ENCODE measurements around the gene FGFR1OP2. TPM values are rescaled to one million over a fixed set of nuclear protein-coding genes. Genes with fewer than 3 reads are reported as not detected.
"Not testable (repeated sequence)": the region's sequence is repeated elsewhere in the genome, so short reads cannot be mapped to it uniquely, and the experiment has no call there.

The FGFR1OP2 gene
- total RNA-seq, 1 experiment from 2014 or later, result 30.4 TPM

DNA sequence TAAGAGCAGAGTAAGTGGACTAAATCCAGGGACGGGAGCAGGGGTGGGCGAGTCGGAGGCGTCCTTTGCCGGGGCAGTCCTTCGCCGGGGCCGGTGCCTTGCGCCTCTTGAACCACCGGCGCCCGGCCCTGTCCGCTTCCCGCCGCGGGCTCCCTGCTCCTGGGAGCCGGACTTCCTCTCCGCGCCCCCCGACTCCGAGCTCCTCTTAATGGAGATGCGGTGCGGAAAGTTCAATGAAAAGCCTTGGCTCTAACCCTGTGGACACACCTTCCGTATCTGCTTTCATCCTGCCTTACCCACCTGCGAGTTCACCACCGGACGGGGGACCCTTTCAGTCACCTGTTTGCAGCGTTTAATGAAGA, 412 bp downstream of the FGFR1OP2 start:
- Histone ChIP-seq H3K36me3 (peaks cover 15% of the 10 kb centered on the region), H3K9me3 (peaks cover 4% of the 10 kb centered on the region; the same call in 1 of the 2 replicates), H3K27me3 (no peaks in the 10 kb centered on the region), H3K4me3 (peak overlapping the region; percentile 91)
- no peak for DNase-seq

DNA sequence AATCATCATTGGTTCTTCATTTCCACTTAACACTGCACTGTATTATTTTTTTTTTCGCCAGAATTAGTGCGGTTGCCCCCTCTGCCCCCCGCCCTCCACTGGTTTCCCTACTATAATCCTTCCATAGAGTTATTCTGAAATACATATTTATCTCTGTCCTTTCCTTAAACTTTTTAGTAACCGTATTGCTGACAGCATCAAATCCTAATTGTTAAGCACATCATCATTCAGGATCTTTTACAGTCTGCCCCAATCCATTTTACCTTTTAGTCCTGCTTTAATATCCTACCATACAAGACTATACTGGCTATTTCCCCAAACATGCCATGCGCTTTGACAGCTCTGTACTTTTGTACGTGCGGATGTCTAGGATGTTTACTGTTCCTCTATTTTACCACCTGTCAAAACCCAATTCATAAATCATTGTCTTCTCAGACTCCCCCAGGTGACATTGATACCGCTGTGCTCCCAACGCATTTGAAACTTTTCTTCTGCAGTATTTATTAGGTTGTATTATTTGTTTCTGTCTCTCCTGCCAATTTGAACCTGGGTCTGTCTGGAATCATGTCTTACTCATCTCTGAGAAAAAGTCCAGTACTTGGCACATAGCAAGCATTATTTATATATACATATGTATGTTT, 1.0 kb downstream of the FGFR1OP2 start:
- DNase-seq, result no peak
- Histone ChIP-seq H3K4me3 (peak overlapping the region; percentile 91), H3K36me3 (peaks cover 16% of the 10 kb centered on the region), H3K9me3 (peaks cover 10% of the 10 kb centered on the region; the same call in 1 of the 2 replicates), H3K27me3 (no peaks in the 10 kb centered on the region)

DNA sequence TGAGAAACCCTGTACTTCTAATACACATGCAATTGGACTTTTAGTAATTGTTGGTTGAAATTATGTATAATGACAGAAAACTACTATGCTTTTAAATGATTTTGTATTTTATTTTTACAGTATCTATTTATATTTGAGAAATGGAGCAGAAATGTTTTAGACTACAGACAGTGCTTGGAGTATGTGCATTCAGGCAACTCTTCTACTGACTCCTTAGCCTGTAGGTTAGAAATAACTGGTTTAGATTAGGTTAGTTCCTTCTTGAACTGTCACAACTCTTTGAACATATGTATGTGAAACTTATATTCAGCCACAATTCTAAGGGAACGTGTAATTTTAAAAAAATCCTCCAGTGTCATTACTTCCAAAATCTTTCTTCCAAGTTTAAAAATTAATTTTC, 1.7 kb downstream of the FGFR1OP2 start:
- peak overlapping the region; percentile 91 for H3K4me3 ChIP-seq
- no peaks in the 10 kb centered on the region for H3K27me3 ChIP-seq
- H3K36me3 ChIP-seq, result peaks cover 12% of the 10 kb centered on the region; the same call in 1 of the 2 replicates
- no peak for DNase-seq
- peaks cover 17% of the 10 kb centered on the region; the same call in 1 of the 2 replicates for H3K9me3 ChIP-seq

DNA sequence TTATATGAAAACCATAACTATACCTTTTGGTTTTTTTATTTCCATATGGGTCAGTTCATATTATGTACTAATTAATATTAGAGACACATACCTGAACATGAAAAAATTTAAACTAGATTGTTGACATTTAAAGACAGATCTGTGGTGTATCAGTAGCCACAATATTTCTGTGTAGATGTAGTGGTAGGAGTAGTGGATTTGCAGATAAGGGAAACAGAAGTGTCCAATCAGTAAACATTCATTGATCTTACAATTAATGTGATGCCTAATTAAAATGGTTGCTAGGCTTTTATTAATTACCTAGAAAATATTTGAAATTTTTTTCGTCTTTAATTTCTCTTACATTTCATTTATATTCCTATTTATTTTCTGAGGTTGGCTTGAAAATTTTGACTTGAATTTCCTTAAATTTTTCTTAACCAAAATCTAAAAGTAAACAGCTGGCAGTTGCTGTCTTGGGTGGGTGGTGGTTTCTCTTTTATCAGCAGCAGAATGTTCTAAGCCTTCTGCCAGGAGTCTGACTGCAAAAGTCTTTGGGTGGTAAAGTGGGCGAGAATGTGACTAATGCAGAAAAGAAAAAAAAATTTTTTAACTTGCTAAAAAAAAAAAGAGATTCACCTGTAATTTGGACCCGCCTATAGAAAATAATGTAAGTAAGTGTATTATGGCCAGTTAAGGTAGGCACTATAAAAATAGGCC, 2.4 kb downstream of the FGFR1OP2 start:
- Histone ChIP-seq H3K36me3 (peaks cover 12% of the 10 kb centered on the region; the same call in 1 of the 2 replicates), H3K27me3 (no peaks in the 10 kb centered on the region), H3K9me3 (peaks cover 21% of the 10 kb centered on the region; the same call in 1 of the 2 replicates), H3K4me3 (no peak overlapping the region)
- no peak for DNase-seq

DNA sequence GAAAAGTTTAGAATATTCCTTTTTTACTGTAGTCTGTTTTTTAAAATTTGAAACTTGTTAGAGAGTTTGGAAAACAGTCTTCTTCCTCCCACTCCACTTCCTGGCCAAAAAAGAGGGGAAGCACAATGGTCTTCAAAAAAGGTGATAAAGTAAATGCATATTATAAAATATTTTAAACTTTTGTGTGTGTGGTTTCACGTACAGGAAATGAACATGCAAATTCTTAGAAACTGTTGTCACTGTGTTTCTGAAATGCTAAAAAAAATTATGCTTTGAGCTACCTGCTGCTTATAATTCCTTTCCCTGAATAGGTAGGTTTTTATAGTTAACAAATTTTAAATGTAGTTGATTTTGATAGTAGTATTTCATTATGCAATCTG, 2.9 kb downstream of the FGFR1OP2 start:
- Histone ChIP-seq H3K4me3 (no peak overlapping the region), H3K9me3 (peaks cover 21% of the 10 kb centered on the region; the same call in 1 of the 2 replicates), H3K27me3 (no peaks in the 10 kb centered on the region), H3K36me3 (peaks cover 10% of the 10 kb centered on the region; the same call in 1 of the 2 replicates)
- DNase-seq, result no peak

DNA sequence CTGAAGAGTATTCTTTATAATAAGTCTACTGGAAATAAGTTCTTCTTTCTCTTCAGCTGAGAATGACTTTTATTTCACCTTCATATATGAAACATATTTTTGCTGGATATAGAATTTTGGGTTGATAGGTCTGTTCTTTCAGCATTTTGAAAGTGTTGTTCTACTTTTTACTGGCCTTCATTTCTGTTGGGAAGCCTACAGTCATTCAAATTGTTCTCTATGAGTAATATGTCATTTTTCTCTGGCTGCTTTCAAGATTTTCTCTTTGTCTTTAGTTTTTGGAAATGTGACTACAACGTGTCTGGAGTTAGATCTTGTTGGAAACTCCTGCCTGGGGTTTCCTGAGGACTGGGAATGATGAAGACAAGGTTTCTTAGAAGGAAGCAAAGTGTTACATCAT, 10.0 kb downstream of the FGFR1OP2 start:
- H3K36me3 ChIP-seq, result peaks cover 10% of the 10 kb centered on the region
- DNase-seq, result no peak

DNA sequence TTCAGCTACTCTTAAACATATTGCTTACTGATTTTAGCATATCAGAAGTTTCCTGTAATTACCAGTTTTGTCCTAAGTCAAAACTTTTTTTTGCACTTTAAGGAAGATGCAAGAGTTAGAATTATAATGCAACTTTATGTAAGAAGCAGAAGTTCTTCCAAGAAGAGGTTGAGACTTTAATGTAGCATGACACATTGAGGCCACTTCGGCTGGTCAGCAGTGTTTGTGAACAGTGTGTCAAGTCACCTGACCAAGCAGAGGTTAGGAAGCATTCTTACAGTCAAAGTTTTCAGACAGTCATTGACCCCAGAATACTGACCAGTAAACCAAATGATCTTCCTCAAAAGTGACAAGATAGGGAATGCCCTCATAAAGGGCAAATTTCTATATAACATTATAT, 15.2 kb downstream of the FGFR1OP2 start:
- Histone ChIP-seq H3K4me3 (no peak overlapping the region), H3K9me3 (peaks cover 4% of the 10 kb centered on the region; the same call in 1 of the 2 replicates), H3K36me3 (peaks cover 16% of the 10 kb centered on the region), H3K27me3 (no peaks in the 10 kb centered on the region)
- DNase-seq, result no peak

More for the DNA sequence above, 10.0 kb downstream of the FGFR1OP2 start:
- no peak overlapping the region for H3K4me3 ChIP-seq
- H3K27me3 ChIP-seq, result no peaks in the 10 kb centered on the region
- H3K9me3 ChIP-seq, result peaks cover 27% of the 10 kb centered on the region; the same call in 1 of the 2 replicates

DNA sequence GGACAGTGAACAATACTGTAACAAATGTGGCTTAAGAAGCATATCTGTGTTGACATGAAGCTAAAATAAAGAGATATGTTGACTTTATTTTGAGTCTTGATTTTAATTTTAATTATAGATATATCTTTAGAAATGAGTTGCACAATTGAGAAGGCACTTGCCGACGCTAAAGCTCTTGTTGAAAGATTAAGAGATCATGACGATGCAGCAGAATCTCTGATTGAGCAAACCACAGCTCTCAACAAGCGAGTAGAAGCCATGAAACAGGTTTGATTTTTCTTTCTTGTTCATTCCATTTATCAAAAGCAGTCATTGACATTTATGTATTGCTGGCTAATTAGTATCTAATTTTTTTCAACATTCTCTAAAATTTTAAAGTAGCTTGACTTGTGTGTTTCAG, 15.8 kb downstream of the FGFR1OP2 start:
- Histone ChIP-seq H3K4me3 (no peak overlapping the region), H3K27me3 (no peaks in the 10 kb centered on the region), H3K36me3 (peaks cover 13% of the 10 kb centered on the region), H3K9me3 (no peaks in the 10 kb centered on the region)
- DNase-seq, result no peak

DNA sequence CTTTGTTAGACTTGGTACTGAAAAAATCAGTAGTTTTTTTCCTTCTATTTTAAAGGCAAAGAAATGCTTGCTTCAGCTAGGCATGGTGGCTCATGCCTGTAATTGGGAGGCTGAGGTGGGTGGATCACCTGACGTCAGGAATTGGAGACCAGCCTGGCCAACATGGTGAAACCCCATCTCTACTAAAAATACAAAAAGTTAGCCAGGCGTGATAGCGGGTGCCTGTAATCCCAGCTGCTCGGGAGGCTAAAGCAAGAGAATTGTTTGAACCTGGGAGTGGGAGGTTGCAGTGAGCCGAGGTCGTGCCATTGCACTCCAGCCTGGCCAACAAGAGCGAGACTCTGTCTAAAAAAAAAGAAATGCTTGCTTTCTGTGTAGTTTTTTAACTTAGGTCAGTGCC, 23.1 kb downstream of the FGFR1OP2 start:
- DNase-seq, result not testable (repeated sequence)

DNA sequence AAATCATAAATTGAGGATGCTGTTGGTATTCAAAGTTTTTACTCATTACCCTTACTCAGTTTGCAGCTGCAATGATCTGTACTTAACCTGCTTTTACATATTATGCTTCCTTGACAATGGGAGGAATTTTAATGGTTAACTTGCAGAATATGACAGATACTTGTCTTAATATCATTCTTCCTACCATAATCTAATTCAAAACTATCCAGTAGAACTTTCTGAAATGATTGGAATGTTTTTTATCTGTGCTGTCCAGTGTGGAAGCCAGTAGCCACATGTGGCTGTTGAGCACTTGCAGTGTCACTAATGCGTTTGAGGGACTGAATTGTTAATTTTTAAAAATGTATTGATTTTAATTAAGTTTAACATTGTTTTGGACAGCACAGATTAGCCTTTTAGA, 23.5 kb downstream of the FGFR1OP2 start:
- DNase-seq, result no peak
- H3K27me3 ChIP-seq, result no peaks in the 10 kb centered on the region
- no peaks in the 10 kb centered on the region for H3K9me3 ChIP-seq
- H3K36me3 ChIP-seq, result peaks cover 18% of the 10 kb centered on the region
- no peak overlapping the region for H3K4me3 ChIP-seq

More for the DNA sequence above, 23.1 kb downstream of the FGFR1OP2 start:
- H3K9me3 ChIP-seq, H3K27me3 ChIP-seq, H3K4me3 ChIP-seq: not testable (repeated sequence)
- peaks cover 16% of the 10 kb centered on the region for H3K36me3 ChIP-seq

DNA sequence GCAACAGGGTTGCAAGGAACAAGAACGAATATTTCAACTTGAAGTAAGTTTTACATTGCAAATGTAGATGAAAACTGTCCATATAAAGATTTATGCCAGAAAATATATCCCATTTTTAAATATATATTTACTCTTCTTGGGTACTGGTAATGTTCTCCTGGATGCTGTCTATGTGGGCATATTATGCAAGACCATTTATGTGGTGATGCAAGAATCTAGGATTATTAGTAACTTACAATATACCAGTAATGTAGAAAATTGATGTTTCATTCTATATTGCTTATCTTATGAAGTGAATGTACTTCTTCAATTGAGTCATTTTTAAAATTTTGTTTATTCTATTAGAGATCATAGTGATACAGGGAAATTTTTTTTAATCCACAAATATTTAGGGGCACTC, 25.1 kb downstream of the FGFR1OP2 start:
- no peak overlapping the region for H3K4me3 ChIP-seq
- no peak for DNase-seq
- no peaks in the 10 kb centered on the region for H3K9me3 ChIP-seq
- H3K27me3 ChIP-seq, result no peaks in the 10 kb centered on the region
- peaks cover 10% of the 10 kb centered on the region for H3K36me3 ChIP-seq

DNA sequence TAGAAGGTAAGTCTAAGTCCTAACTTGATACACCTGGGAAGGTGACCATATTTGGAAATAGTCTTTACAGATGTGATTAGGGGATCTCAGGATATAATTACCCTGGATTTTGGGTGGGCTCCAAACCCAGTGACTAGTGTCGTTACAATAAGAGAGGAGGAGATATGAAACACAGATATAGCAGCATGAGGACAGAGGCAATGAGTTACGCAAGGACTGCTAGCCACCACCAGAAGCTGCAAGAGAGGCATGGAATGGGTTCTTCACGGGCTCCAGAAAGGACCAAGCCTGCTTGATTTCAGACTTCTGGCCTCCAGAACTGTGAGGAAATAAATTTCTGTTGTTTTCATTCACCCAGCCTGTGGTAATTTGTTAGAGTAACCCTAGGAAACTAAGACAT, 28.6 kb downstream of the FGFR1OP2 start:
- H3K4me3 ChIP-seq, result no peak overlapping the region
- no peak for DNase-seq
- H3K9me3 ChIP-seq, result no peaks in the 10 kb centered on the region
- no peaks in the 10 kb centered on the region for H3K27me3 ChIP-seq
- peaks cover 19% of the 10 kb centered on the region for H3K36me3 ChIP-seq

DNA sequence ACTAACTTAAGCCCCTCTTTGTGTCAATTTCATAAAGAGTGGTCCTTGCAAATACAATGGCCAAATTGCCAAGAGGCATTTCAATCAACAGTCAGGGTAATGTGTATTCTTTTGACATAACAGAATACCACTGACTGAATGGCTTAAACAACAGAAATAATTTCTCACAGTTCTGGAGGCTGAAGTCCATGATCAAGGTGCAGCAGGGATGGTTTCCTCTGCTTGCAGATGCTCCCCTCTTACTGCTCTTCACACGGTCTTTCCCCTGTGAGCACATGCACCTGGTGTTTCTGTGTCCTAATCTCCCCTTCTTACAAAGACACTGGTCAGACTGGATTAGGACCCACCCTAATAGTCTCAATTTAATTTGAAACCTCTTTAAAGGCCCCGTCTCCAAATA, 31.9 kb downstream of the FGFR1OP2 start:
- no peak overlapping the region for H3K4me3 ChIP-seq
- DNase-seq, result no peak
- peaks cover 19% of the 10 kb centered on the region for H3K36me3 ChIP-seq
- no peaks in the 10 kb centered on the region for H3K9me3 ChIP-seq
- no peaks in the 10 kb centered on the region for H3K27me3 ChIP-seq

DNA sequence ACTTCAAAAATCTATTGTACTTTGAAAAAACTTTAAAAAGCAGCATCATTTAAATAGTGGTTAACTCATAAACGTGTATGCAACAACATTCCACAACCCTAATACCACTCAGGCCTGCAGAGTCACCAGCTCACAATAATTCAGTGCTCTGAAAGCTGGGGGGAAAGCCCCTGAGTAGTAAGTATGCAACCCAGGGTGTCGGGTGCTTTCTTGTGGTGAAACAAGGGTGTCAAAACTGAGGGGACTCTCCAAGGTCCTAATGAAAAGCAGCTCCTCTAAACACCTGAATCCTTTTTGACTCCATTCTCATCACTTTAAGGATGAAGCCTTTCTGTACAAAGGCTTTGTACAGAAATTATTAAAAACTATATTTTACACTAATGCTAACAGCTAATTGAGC, 33.7 kb downstream of the FGFR1OP2 start:
- Histone ChIP-seq H3K27me3 (no peaks in the 10 kb centered on the region), H3K9me3 (no peaks in the 10 kb centered on the region), H3K36me3 (peaks cover 14% of the 10 kb centered on the region), H3K4me3 (no peak overlapping the region)
- no peak for DNase-seq

DNA sequence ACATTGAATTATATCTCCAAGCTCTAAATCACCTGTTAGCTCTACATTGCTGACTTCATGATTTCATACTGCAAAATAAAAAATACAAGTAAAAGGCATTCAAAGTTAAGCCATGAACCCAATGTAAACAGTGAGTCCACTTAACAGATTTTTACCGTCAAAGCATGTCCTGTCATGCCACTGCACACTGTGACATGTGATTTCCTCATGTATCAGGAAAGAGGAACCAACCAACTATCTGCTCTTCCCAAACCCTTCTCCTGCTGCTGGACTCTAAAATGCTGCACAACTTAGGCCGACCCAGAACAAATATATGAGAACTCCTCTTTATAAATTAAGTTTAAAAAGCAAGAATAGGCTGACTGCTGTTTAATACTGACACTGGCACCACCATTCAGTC, 38.4 kb downstream of the FGFR1OP2 start:
- no peak for DNase-seq
- Histone ChIP-seq H3K36me3 (peaks cover 6% of the 10 kb centered on the region; the same call in 1 of the 2 replicates), H3K9me3 (no peaks in the 10 kb centered on the region), H3K27me3 (no peaks in the 10 kb centered on the region), H3K4me3 (no peak overlapping the region)

DNA sequence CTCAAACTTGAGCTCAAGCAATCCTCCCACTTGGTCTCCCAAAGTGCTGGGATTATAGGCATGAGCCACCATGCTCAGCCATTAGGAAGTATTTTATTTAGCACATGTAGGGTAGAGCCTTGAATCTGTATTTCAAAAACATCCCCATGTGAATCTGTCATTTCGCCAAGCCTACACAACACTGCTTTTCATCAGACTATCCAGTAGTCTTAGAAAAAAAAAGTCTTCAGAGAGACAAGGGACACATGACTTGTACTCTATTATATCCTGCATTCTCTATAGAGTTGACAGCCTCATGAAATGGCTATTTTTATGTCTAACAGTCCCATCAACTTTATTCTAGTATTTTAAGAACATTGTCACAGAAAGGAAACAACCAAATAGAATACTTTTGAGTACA, 40.5 kb downstream of the FGFR1OP2 start:
- H3K9me3 ChIP-seq, result no peaks in the 10 kb centered on the region
- H3K36me3 ChIP-seq, result peaks cover 5% of the 10 kb centered on the region; the same call in 1 of the 2 replicates
- H3K27me3 ChIP-seq, result no peaks in the 10 kb centered on the region
- H3K4me3 ChIP-seq, result no peak overlapping the region
- DNase-seq, result no peak

DNA sequence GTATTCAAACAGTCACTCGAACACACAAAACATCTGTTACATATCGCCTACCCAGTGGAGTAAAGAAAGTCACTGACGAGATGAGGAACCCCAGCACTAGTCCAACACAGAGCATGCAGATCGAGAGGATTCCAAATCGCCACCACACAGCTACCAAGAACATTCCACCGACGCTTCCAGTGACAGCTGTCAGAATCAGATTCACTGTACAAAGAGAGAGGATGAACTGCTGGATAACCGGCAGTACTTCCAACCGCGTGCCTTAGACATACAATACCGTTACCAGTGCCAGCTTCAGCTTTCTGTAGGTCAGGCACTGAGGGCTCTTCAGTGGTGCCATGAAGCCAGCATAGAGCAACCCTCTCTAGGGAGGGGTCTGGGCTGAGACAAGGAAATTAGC, 41.5 kb downstream of the FGFR1OP2 start:
- Histone ChIP-seq H3K4me3 (no peak overlapping the region), H3K36me3 (peaks cover 5% of the 10 kb centered on the region; the same call in 1 of the 2 replicates), H3K9me3 (no peaks in the 10 kb centered on the region), H3K27me3 (no peaks in the 10 kb centered on the region)
- no peak for DNase-seq

DNA sequence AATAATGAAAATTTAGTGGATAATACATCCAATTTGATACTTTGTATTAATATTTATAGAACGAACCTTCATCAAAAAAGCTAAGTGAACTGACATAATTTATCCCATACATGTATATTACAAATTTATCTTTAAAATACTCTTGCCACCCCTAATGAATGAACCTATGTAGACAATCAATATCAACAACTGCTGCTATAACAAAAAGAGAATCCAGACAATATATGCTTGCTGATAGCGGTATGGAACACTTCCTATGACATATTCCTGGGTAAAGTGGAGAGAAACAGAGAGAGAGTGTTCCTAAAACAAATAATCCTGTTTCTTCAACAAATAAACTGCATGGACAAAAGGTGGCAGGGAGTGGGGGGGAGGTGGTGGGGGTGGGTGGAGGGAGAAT, 44.6 kb downstream of the FGFR1OP2 start:
- no peak overlapping the region for H3K4me3 ChIP-seq
- no peaks in the 10 kb centered on the region; the same call in 1 of the 2 replicates for H3K36me3 ChIP-seq
- no peaks in the 10 kb centered on the region for H3K27me3 ChIP-seq
- DNase-seq, result no peak
- H3K9me3 ChIP-seq, result no peaks in the 10 kb centered on the region

Data from MG63 (cell line).